PC-9 (cell line): ENCODE measurements around the gene ADAM19. TPM values are rescaled to one million over a fixed set of nuclear protein-coding genes. Genes with fewer than 3 reads are reported as not detected.

ENCODE experiments used
- BruUV-seq: library from RNA; stranded (reverse); fragments of 400-500 nt; replicated peaks from 2 replicates; lab custom pipeline; 2021; lab: Mats Ljungman, UMichigan
- CTCF ChIA-PET: fragments of 300-600 bp; sonication (Branson Sonifier 250); formaldehyde crosslinking; loops from one replicate; lab custom pipeline; 2022; ENCODE audit warnings: antibody characterized with exemption; lab: Charles Lee
- POLR2A ChIA-PET: fragments of 300-600 bp; sonication (Branson Sonifier 250); formaldehyde crosslinking; loops from one replicate; lab custom pipeline; 2022; ENCODE audit warnings: antibody characterized with exemption; ENCODE audit not compliant: unreplicated experiment; lab: Charles Lee
- DNase-seq, 2 experiments: peaks; one replicate each; pipeline versions ENCODE4 v3.0.0 to v3.0.0-alpha.2; 2015 to 2022; ENCODE audit warnings: mixed read lengths in 1 of 2
- H2AFZ ChIP-seq: fragments of 200-600 bp; sonication (generic); 2 replicates; pipeline ENCODE4 v1.8.1; 2017; ENCODE audit warnings: antibody characterized with exemption
- H3F3A ChIP-seq: fragments of 200-600 bp; sonication (generic); 2 replicates; pipeline ENCODE4 v1.8.1; 2017; ENCODE audit warnings: antibody characterized with exemption, mild to moderate bottlenecking, low read depth; ENCODE audit not compliant: insufficient read depth
- H3K27ac ChIP-seq: fragments of 200-600 bp; sonication (generic); 2 replicates; pipeline ENCODE4 v1.6.1; 2016; ENCODE audit warnings: mixed run types
- H3K27me3 ChIP-seq: fragments of 200-600 bp; sonication (generic); 2 replicates; pipeline ENCODE4 v1.6.1; 2016; ENCODE audit warnings: low read depth, mixed run types; ENCODE audit not compliant: insufficient read depth
- H3K36me3 ChIP-seq: fragments of 200-600 bp; sonication (generic); 2 replicates; pipeline ENCODE4 v1.6.1; 2016; ENCODE audit warnings: low read depth, mixed run types
- H3K4me1 ChIP-seq: fragments of 200-600 bp; sonication (generic); replicated peaks from 2 replicates; pipeline ENCODE4 v1.6.1; 2016; ENCODE audit warnings: mixed run types; ENCODE audit not compliant: insufficient read depth
- H3K4me2 ChIP-seq: fragments of 200-600 bp; sonication (generic); 2 replicates; pipeline ENCODE4 v1.6.1; 2017; ENCODE audit warnings: mixed run types
- H3K4me3 ChIP-seq: fragments of 200-600 bp; sonication (generic); 2 replicates; pipeline ENCODE4 v1.6.1; 2016; ENCODE audit warnings: mixed run types
- H3K79me2 ChIP-seq: fragments of 200-600 bp; sonication (generic); 2 replicates; pipeline ENCODE4 v1.6.1; 2017; ENCODE audit warnings: low read depth, mixed run types
- H3K9me2 ChIP-seq: fragments of 200-600 bp; sonication (generic); 2 replicates; pipeline ENCODE4 v1.8.1; 2017; ENCODE audit warnings: mild to moderate bottlenecking; ENCODE audit not compliant: insufficient read depth
- H3K9me3 ChIP-seq: fragments of 200-600 bp; sonication (generic); 2 replicates; pipeline ENCODE4 v1.8.1; 2016; ENCODE audit warnings: low read depth; ENCODE audit not compliant: insufficient read depth
- H4K20me1 ChIP-seq: fragments of 200-600 bp; sonication (generic); 2 replicates; pipeline ENCODE4 v1.8.1; 2017; ENCODE audit not compliant: insufficient read depth
- CTCF ChIP-seq: fragments of 200-600 bp; sonication (generic); conservative IDR thresholded peaks from 2 replicates; pipeline ENCODE4 v1.6.1; 2017; ENCODE audit warnings: mixed run types, antibody characterized with exemption, mild to moderate bottlenecking, moderate library complexity
- EZH2 ChIP-seq: fragments of 200-600 bp; sonication (generic); IDR thresholded peaks from 2 replicates; pipeline ENCODE4 v1.8.0; 2017; ENCODE audit warnings: antibody characterized with exemption, low read depth
- intact Hi-C: fragments of 100-400 bp; cut with micrococcal nuclease; formaldehyde crosslinking; loops from one replicate; pipeline ENCODE4 v1.10.0; 2022; ENCODE audit not compliant: unreplicated experiment
- total RNA-seq: library from RNA; stranded (reverse); gene quantifications from 2 replicates; pipeline ENCODE4 v1.2.3, GENCODE V29; 2021

Gene ADAM19
- total RNA-seq, 1 experiment from 2014 or later, result 7.6 TPM

DNA sequence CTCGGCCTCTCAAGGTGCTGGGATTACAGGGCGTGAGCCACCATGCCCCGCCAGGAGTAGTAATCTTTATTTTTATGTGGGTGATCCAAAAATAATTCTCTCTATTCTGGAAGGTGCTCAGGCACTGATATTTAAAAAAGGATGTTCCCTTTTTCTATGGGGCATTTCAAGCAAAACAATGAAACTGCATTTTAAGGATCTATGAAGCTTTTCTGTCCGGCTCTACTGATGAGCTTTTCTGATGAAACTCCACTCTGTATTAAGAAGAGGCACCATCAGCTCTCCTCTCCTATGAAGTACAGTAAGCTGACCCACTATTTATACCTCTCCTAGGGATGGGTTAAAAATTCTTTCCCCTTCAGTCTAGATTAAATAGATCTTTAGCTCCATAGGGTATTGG lies 7.4 kb downstream of the ADAM19 start:
- CTCF ChIA-PET, result no interaction called here
- no TSS peak for BruUV-seq
- H3K4me3 ChIP-seq, result no peak overlapping the region

GRCh38 chr5:157566902-157567489 lies 8.6 kb downstream of the ADAM19 start:
- POLR2A ChIA-PET, result no interaction called here
- CTCF ChIA-PET, result interaction anchor here (0.5 kb wide), 1 partner anchor 18 kb away, joined by 3 read pairs; no protein-coding TSS in a partner anchor
- Histone ChIP-seq H3K4me2 (no peak overlapping the region), H3K4me3 (no peak overlapping the region), H3K4me1 (no peaks in the 10 kb centered on the region), H3K79me2 (peaks cover 8% of the 10 kb centered on the region; the same call in 1 of the 2 replicates), H4K20me1 (no peaks in the 10 kb centered on the region; the same call in 1 of the 2 replicates), H3F3A (no peaks in the 10 kb centered on the region), H3K27me3 (no peaks in the 10 kb centered on the region), H3K27ac (no peak overlapping the region), H3K9me3 (no peaks in the 10 kb centered on the region), H2AFZ (no peak overlapping the region), H3K9me2 (no peaks in the 10 kb centered on the region), H3K36me3 (peaks cover 8% of the 10 kb centered on the region; the same call in 1 of the 2 replicates)
- no TSS peak for BruUV-seq
- DNase-seq, result no peak
- no peak for TF ChIP-seq EZH2
- no peak for TF ChIP-seq CTCF
- intact Hi-C loops, result no loop called here

More for the DNA sequence above, 7.4 kb downstream of the ADAM19 start:
- Histone ChIP-seq H3K27ac (no peak overlapping the region), H3K4me2 (no peak overlapping the region), H3K4me1 (peaks cover 2% of the 10 kb centered on the region; the same call in 1 of the 2 replicates), H3K9me2 (no peaks in the 10 kb centered on the region), H2AFZ (no peak overlapping the region), H3K27me3 (no peaks in the 10 kb centered on the region), H3K36me3 (peaks cover 8% of the 10 kb centered on the region; the same call in 1 of the 2 replicates), H3F3A (no peaks in the 10 kb centered on the region), H3K79me2 (peaks cover 11% of the 10 kb centered on the region), H4K20me1 (no peaks in the 10 kb centered on the region; the same call in 1 of the 2 replicates), H3K9me3 (no peaks in the 10 kb centered on the region)
- TF ChIP-seq EZH2, result no peak
- no peak for TF ChIP-seq CTCF
- intact Hi-C loops, result no loop called here
- no peak for DNase-seq
- POLR2A ChIA-PET, result interaction anchor here (0.7 kb wide), 1 partner anchor 163 kb away, joined by 12 read pairs; the partner anchor contains the start of gene THG1L

DNA sequence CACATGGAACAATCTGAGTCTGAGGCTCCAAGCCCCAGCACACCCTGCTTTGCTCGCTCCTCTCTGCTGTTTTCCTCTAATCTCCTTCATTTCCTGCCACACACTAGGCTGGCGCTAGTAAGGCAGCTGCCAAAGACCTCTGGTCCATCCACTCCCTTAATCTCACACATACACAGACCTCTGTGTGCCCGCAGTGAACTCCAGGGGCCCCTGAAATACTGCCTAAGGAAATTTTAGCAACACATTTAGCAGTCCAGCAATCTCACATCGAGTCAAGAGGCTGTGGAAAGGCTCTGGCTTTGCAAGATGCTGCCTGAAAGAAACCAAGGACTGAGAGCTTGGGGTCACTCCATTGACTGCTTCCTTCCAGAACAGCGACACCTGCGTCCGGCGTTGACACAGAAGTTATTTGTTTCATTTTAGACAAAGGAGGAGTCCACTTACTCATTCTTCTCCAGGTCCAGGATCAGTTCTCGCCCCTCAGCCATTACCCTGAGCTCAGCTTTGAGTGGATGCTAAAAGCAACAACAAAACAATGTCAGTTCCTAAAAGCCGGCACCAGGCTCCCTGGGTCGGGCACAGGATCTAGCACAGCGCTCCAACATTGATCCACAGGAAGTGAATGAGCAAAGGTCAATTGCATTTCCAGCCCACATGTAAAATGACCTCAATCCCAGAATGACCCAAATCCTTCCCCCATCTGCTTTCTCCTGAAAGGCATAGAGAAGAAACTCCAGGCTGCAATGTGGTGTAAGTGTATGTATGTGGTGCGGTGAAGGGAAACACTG lies 11.5 kb downstream of the ADAM19 start:
- no peak overlapping the region for H3K27ac ChIP-seq
- no peak overlapping the region for H3K4me2 ChIP-seq
- H3K4me1 ChIP-seq, result peaks cover 17% of the 10 kb centered on the region
- BruUV-seq, result no TSS peak
- intact Hi-C loops, result no loop called here
- H2AFZ ChIP-seq, result no peak overlapping the region
- 0 out of 2 replicates have a peak, but pooled peaks cover 5% of the 10 kb centered on the region for H3K36me3 ChIP-seq
- CTCF ChIA-PET, result no interaction called here
- H3K9me3 ChIP-seq, result no peaks in the 10 kb centered on the region
- no peaks in the 10 kb centered on the region; the same call in 1 of the 2 replicates for H4K20me1 ChIP-seq
- H3K27me3 ChIP-seq, result no peaks in the 10 kb centered on the region
- 0 out of 2 replicates have a peak, but pooled peaks cover 12% of the 10 kb centered on the region for H3K79me2 ChIP-seq
- H3K4me3 ChIP-seq, result no peak overlapping the region
- no peak for DNase-seq
- peaks cover 12% of the 10 kb centered on the region; the same call in 1 of the 2 replicates for H3F3A ChIP-seq
- no peaks in the 10 kb centered on the region for H3K9me2 ChIP-seq
- TF ChIP-seq CTCF (no peak), EZH2 (no peak)
- POLR2A ChIA-PET, result no interaction called here
